ENCODE data around the gene ZDHHC13.
A peak's percentile ranks its signal among the peaks of the same experiment; 100 is the strongest.

Gene ZDHHC13, protein sequence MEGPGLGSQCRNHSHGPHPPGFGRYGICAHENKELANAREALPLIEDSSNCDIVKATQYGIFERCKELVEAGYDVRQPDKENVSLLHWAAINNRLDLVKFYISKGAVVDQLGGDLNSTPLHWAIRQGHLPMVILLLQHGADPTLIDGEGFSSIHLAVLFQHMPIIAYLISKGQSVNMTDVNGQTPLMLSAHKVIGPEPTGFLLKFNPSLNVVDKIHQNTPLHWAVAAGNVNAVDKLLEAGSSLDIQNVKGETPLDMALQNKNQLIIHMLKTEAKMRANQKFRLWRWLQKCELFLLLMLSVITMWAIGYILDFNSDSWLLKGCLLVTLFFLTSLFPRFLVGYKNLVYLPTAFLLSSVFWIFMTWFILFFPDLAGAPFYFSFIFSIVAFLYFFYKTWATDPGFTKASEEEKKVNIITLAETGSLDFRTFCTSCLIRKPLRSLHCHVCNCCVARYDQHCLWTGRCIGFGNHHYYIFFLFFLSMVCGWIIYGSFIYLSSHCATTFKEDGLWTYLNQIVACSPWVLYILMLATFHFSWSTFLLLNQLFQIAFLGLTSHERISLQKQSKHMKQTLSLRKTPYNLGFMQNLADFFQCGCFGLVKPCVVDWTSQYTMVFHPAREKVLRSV

DNA sequence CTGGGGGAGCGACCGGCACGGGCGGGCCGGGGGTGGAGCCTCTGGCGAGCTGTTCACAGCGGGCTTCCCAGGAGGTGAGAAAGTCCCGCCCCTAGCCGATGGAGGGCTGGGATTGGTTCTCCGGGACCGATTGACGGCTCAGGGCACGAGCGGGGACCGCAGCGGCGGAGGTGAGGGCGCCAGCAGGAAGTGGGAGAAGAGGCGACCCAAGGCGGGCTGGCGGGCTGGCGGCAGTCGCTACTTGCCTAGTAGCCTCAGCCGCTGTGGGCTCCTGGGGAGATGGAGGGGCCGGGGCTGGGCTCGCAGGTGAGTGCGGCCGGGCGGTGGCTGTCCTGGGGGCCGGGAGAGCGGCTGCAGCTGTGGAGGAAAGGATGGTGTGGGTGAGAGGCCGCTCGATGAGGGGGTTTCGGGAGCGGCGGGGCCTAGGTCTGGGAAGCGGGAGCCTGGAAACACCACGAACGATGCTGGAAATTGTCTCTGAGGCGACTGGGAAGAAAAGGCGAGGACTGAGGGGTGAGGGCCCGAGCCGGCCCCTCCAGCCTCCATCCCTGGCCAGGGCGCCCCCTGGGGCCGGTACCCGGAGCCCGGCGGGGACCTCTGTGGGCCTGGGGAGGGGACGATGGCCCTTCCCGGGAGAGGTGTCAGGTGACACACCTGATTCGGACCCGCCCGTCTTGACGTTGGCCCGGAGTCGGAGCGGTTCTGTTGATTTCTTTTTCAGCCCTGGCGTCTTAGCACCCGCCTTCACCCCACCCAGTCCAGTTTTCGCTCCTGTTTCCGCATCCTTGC is at the start of gene ZDHHC13:
TSS of gene ZDHHC13 (plus strand) at position 198 of the 789 bp plus-strand sequence. CDS start at position 280, 82 bp downstream.
- DNase-seq: peak; percentile 94

DNA sequence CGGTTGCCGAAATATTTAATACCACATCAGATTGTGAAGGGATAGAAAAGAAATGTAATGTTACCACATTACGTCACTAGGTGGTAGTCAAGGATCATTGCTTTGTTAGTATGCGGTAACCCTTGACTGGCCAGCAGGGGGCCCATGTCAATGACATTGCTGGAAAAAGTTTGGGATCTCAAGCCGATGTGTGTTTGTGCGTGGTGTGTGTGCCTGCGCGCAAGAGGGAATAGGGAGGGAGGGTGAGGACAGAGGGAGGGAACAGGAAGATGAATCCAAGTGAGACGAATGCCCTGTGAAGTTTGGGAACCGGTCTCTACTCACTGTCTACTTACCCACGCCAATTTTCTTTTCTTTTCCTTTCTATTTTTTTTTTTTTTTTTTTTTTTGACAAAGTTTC is 45.7 kb upstream of the ZDHHC13 start:
- DNase-seq: peak; percentile 14

DNA sequence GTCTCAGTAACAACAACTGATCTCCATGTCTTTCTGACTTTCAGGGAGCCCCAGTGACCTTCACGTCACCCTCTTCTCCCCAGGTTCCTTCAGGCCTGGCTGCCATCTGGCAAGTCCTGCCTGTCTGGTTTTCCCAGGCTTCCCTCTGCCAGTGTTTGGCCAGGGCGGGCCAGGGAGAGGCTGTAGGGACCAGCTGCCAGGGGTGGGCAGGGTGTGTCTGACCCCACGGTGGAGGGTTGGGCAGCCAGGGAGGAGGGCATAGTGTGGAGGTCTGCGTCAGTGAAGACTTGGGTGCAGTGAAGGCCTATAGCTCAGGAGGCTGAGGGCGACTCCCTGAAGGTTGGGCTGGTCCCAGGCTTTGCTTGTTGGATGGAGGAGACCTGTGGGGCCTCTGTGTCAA is 44.5 kb upstream of the ZDHHC13 start:
- DNase-seq: no peak

DNA sequence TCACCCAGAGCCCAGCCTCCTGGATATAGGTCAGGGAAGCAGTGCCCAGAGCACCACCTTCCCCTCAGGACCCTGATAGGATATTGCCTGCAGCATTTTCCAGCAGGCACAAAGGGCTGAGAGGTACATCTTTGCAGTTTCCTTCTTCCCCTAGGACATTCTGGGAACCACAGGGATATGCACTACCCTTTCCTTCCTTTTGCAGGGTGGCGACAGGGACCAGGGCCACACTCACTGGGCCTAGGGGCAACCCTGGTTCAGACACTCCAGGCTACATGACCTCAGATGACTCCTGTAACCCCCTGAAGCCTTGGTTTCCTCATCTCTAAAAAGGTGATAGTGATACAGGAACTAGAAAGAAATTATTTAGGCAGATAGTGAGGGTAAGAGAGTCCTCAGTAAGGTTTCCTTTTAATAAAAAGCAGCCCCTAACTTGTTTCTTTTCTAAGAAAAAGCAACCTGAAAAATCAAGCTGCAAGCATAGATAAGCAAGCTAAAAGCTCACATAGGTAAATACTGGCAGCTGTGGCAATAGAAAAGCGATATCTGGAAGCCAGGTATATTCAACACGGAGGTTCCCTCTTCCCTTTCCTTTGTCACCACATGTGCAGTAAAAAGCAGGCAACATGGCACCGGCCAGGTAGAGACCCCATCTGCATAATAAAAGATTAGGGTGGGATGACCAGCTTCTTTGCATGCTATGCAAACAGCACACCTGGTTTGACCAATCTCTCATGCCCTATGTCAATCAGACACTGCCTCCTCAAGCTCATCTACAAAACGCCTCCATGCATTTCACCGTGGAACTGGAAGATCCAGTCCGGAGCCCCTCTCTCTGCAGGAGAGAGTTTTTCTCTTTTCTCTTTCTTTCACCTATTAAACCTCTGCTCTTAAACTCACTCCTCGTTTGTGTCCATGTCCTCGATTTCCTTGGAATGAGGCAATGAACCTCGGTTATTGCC is 43.2 kb upstream of the ZDHHC13 start:
- no peak for DNase-seq

DNA sequence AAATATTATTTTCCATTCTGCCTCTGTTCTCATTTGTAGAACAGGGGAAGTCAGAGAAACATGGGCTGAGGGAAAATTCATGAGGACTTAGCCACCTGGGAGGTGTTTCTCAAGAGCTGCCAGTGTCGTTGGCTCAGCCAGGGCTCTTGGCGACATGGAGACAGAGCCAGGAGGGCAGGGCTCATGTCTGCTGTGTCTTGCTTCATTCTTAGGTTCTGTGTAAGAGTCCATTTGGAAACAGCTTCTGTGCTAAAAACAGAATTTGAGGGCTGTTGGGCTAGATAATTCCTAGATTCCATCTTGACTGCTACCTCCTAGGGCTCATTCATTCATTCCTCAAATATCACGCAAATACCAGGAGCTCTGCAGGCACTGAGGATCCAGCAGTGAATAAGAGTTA is 41.3 kb upstream of the ZDHHC13 start:
- no peak for DNase-seq

DNA sequence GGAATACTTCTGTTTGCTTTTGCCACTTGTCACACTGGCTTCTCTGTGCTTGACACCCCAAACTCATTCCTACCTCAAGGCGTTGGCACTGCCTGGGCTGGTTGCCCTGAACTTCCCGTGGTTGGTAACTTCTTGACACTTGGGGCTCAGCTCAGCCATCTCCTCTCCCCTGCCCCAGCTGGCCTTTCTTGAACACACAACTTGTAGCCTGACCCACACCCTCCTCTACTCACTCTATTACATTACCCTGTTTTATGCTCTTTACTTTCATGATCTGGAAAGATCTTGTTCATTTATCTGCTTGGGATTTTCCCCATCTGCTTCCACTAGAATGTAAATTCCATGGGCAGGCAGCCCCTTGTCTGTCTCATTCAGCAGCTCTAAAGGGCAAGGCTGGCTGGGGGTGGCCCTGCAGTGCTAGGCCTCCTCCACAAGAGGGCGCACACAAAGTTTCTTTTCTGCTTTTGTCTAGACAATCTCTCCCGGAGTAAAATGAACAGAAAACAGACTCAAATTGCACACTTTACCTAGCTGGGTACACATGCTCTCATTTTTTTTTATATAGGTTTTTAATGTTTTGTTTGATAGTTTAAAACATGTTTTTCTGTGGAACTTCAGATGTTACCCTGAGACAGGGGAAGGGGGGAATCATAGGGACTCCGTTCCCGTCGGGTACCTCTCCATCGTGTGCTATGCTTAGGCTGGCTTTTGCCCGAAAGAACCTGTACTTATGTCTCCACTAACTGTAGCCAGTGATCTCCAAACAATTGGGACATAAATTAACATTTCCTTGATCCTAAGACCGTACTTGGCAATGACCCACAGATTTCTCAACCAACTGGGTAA is 40.0 kb upstream of the ZDHHC13 start:
- peak; percentile 32 for DNase-seq

DNA sequence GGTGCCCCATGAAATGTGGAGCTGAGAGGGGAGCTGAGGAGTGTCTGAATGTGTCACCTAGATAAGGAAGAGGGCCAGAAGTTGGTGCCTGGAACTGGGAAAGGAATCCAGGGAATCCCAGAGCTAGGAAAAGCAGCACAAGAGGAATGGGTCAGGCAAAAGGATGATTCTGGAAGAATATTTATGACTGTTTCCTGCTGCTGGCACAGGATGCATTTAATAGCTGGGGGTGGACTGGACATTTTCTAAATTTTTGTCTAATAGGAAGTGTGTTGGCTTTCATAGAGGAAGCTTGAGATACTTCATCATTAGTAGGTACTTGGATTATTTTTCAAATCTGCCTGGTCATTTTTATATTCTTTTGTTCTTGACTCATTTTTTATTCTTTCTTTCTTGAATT is 39.0 kb upstream of the ZDHHC13 start:
- no peak for DNase-seq

DNA sequence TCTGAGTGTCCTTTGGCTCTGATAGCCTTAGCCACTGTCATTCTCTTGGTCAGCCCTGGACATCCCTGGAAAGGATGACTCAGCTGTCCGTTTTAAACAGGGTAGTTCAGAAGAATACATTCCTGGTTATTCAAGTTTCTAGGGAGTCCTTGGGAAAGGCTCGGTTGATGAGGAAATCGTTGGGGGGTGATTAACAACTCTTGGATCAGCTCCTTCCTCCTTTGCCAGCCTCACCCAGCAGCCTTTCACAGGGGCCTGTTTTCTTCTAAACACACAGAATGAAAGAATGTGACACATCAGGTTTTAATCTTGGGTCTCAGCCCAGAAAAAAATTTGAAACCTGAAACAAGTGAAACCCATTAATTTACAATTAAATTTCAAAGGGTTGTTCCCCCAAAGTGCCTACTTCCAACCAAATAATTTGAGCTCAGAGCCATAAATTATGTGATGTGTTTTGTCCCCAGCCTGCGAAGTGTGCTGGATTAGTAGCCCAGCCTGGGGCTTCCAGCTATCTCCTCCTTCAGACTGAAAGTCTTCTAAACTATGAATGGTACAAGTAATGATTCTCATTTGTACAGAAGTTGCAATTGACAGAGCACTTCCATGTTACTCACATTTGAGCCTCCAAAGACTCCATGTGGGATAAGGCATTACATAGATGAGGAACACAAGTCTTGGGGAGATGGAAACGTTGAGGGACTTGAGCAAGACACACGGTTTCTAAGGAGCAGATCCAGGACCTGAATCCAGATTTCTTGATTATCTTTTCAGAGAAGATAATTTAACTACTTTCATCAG is 37.1 kb upstream of the ZDHHC13 start:
- no peak for DNase-seq

DNA sequence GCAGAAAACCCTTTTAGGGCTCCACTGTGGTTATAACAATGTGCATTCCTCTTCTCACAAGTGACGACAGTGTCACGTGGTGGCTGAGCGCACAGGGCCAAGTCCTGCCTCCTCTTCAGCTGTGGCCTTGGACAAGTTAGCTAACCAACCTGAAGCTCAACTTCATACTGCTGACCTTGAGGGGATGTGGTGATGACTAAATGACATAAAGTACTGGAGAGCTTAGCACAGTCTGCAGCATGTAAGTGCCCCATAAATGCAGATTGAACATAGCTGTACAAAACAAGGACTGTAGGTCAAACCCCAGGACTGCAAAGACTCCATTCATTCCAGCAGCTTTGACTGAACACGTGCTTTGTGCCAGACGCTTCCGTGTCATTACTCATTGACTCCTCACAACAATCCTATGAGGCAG is 36.4 kb upstream of the ZDHHC13 start:
- no peak for DNase-seq

DNA sequence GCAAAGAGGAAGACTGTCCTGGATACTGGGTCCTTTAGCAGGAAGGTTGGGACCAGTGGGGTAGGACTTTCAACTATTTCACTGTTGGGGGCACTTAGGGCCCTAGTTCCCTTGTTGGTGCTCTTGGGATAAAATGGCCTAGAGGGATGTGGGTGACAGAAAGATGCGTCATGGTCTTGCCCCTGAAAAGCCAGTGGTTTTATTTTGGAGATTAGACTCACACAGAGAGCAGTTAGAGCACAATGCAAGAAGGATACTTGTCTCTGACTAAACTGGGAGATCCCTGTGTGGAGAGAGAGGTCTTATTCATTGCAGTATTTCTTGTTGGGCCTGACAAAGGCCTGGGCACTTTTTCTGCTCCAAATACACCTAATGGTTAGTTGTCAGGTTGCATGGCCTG is 33.8 kb upstream of the ZDHHC13 start:
- DNase-seq: no peak

DNA sequence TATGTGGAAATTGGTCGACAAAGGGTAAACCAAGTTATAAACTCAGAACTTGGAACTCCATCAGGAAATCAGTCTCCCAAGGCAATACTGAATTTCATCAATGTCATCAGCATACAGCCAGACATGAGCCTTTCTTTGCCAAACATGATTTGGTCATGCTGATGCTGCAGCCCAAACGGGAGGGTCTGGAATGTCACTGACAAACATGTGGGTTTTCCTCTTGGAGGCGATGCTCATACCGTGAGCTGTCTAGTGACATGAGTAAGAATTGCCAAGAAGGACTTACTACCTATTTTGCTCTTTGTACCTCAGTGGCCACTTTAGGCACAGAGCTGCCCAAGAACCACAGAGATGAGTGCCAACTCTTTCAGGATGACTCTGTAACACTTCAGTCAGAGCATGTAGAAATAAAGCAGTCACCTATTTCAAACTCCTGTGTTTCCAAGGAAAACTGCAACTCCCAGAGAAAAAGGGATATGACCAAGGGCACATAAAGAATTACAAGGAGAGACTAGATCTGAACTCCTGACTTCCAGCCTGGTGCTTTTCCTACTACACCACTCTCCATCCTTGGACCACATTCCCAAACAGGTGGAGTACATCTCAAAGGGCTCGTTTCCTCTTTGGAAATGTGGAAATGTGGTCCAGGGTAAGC is 32.2 kb upstream of the ZDHHC13 start:
- DNase-seq: no peak

DNA sequence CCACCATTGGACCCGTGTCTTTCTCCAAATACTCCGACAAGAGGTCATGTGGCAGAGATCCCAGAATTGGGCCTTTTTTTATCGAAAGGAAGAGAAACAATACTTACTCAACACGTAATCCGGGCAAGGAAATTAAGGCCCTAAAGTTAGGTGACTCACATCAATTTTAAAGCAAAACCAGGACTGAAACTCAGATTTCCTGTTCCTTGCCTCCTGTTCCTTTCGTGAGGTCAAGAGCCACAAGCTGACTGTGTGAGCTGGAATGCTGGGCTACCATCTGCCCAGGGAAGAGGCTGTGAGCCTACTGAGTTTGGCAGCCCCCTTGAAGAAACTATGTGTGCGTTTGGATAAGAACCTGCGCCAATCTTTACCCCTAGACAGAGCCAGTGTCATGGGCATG is 29.3 kb upstream of the ZDHHC13 start:
- DNase-seq: no peak

DNA sequence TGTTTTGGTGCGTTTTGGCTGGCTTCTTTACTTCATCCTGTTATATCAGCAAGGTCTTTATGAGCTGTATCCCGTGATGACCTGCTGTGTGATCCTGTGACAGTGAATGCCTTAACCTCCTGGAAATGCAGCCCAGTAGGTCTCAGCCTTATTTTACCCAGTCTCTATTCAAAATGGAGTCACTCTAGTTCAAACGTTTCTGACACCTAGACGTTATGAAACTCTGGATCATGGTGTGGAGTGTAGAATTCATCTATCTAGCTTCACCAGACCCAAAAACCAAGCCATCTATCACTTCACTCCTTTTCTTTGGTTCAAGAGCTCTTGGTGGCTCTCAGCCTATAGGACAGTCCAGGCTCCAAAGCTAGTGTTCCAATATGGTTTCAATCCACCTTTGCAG is 28.2 kb upstream of the ZDHHC13 start:
- no peak for DNase-seq

DNA sequence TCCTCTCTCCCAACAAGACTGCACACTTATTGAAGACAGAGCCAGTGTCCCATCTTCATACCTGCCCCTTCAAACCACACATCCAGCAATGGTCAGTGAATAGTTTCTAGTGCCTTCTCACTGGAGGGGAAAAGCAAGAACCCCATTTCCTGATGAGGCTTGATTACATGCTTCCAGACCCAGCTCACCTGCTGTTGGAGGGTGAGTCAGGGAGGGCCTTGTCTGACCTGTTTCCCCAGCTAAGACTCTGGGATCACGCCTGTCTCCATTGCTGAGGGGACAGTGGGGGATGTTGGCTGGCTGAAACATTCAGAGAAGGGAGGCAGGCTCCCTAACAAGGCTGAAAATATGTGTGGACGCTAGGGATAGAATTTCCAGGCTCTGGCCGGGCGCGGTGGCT is 27.5 kb upstream of the ZDHHC13 start:
- DNase-seq: no peak

DNA sequence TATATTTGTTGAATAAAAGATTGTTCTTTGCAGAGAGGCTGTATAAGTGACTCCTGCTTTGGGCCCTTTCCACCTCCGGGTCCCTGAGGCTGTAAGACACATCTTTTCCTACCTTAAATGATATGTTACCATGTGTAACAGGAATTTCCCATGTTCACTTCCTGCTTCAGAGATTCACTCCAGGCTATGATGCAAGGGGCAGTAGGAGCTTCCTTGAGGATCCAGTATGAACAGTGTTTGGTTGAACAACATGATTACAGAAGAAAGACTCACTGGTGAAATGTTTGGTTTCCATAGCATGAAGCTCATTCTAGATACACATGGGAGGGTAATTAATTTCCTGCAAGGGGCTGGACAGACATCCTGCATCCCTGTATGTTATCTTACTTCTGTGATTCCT is 25.6 kb upstream of the ZDHHC13 start:
- DNase-seq: no peak

DNA sequence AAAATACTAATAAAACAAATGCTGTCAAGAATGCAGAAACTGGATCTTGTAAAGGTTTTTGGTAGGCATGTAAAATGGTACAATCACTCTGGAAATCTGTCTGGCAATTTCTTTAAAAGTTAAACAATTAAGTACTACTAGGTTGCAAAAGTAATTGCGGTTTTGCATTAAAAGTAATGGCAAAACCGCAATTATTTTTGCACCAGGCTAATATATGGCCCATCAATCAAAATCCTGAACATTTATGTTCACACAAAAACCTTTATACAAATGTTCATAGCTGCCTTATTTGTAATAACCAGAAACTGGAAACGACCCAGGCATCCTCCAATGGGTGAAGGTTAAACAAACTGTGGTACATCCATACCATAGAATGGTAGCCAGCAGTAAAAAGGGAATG is 24.6 kb upstream of the ZDHHC13 start:
- no peak for DNase-seq

DNA sequence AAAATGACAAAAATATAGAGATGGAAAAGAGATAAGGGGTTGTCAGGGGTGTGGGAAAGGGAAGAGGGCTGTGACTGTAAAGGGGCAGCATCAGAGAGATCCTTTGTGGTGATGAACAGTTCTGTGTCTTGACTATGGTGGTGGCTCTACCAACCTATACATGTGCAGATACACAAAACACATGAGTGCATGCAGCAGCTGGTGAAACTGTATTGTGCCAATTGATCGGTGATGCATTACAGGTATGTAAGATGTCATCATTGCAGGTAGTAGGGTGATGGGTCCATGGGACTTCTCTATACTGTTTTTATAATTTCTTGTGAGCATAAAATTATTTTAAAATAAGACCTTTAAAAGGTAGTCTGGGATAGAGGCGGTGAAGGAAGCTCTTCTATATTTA is 24.1 kb upstream of the ZDHHC13 start:
- DNase-seq: no peak

DNA sequence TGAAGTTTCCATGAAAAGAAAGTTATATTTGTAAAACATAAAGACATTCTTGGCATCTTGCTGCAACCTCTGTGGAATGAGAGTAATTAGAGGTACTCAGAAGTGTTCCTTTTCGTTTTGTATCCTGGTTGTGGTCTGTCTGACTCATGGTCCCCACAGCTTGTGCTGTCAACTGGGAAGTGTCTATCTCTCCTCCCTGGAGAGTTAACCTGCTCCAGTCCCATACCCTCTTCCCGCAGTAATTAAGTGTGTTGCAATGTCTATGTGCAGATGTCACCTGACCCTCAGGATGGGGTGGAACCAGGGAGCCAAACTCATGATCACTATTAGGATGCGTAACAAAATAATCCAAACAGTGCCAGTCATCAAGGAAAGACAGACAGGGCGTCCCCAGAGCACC is 23.0 kb upstream of the ZDHHC13 start:
- no peak for DNase-seq

DNA sequence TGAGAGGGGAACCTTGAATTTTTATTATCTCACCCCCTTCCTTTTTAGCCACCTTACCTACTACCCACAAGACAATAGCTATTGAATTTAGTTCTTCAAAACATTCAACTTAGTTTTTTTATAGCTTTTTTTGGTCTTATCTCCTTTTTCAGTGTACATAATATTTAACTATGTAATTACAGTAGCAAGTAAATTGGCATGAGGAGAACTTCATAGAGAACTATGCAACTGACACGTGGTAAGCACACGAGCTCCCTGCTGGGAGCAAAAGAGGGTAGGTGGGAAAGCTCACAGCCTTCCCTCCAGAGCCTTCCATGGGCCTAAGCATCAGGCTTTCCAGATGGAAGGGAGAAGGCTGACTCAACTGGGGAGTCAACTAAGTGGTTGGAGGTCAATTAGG is 22.1 kb upstream of the ZDHHC13 start:
- DNase-seq: no peak

DNA sequence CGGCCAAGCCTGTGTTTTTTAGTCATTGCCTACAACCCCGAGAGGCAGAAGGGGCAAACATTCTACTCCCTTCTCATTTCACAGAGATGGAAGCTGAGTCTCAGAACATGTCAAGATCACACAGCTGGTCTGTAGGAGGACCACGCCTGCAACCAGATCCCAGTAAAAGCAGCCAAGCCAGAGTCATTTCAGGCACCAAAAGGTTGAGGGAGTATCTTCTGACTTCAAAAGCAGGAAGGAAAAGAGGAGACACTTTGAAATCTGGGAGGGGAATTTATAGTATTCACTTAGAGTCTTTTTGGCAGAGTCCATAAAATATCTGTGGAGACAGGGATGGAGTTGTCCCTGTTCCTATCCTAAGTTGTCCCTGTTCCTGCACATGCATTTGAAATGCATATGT is 17.9 kb upstream of the ZDHHC13 start:
- no peak for DNase-seq
